Measurements from ENCODE around the gene MED25. TPM values are rescaled to one million over a fixed set of nuclear protein-coding genes. Genes with fewer than 3 reads are reported as not detected.

Gene MED25
- polyA plus RNA-seq, 3 donors = 61.4 to 74.1 (median 69.6) TPM

DNA sequence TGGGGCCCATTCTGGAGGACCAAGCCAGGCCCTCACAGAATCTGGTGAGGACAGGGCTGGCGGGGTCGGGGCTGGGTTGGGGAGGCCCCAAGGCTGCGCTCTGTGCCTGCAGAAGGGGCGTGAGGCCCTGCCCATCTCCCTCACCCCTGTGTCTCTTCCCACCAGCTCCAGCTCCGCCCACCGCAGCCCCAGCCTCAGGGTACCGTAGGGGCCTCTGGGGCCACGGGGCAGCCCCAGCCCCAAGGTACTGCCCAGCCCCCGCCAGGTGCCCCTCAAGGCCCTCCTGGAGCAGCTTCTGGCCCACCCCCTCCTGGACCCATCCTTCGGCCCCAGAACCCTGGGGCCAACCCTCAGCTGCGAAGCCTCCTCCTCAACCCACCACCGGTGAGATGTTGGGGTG, 17.5 kb downstream of the MED25 start:
- DNase-seq (ENCODE audit: extremely low read depth in 1 of 11, low read depth in 9 of 11, low spot score in 4 of 11) = no peak

GRCh38 chr19:49836176-49837008, 18.3 kb downstream of the MED25 start:
- DNase-seq (ENCODE audit: extremely low read depth in 1 of 11, low read depth in 9 of 11, low spot score in 4 of 11) = no peak

DNA sequence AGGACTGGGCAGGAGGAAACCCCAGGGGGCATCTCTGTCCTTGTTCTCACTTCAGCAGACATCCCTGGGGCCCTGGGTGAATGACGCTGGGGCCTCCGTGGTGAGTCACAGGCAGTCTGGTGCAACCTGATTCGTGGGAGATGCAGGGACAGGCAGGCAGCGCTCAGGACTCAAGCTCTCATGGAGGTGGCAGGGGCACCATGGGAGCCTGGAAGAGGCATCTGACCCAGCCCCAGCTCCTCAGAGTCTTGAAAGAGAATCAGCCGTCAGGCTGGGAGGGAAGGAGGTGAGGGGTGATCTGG, 18.9 kb downstream of the MED25 start:
- DNase-seq (ENCODE audit: extremely low read depth in 1 of 11, low read depth in 9 of 11, low spot score in 4 of 11) = no peak

- no peak for DNase-seq (ENCODE audit: extremely low read depth in 1 of 11, low read depth in 9 of 11, low spot score in 4 of 11)
Observed at GRCh38 chr19:49837425-49837824, 19.3 kb downstream of the MED25 start.

- DNase-seq (ENCODE audit: extremely low read depth in 1 of 11, low read depth in 9 of 11, low spot score in 4 of 11) = no peak
Observed at GRCh38 chr19:49838885-49839588, 20.9 kb downstream of the MED25 start.

GRCh38 chr19:49839713-49840112, 21.6 kb downstream of the MED25 start:
- no peak for DNase-seq (ENCODE audit: extremely low read depth in 1 of 11, low read depth in 9 of 11, low spot score in 4 of 11)

DNA sequence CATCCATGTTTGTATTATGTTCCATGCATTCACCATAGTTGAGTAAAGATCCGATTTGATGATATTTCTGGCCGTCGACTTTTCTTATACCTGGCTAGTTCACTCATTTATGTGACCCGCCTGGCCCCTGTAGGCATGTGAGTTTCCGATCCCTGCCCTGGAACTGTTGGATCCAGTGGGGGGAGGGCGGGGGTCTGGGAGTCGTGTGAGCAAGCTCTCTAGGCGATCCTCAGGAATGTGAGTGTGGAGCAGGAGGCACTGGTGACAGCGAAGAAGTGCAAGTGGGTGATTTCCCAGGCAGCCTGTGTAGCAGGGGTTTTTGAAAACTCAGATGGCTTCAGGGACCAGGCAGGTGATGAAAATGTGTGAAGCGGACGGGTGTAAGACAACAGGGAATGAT, 22.2 kb downstream of the MED25 start:
- DNase-seq (ENCODE audit: extremely low read depth in 1 of 11, low read depth in 9 of 11, low spot score in 4 of 11) = no peak

DNA sequence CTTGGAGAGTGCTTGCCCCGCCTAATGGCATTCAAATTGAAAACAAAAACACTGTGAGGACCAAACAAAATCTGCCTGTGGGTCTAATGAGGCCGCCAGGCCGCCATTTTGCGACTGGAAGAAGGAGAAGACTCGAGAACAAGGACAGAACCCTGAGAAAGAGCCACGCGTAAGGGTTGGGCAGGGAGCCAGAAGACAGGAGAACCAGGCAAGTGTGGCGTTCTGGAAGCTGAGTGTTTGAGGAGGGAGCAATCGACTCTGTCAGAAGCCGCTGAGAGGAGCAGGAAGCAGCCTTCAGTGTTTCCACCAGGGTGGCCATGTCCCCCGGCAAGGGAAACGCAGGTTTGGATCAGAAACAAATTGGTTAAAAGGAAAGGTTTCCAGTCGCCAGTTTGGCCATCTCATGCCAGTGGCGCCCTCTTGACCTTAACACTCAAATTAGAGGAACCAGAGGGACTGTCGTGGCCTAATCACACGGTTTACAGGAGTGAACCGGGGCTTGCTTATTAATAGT, 22.7 kb downstream of the MED25 start:
- DNase-seq (ENCODE audit: extremely low read depth in 1 of 11, low read depth in 9 of 11, low spot score in 4 of 11) = no peak

DNA sequence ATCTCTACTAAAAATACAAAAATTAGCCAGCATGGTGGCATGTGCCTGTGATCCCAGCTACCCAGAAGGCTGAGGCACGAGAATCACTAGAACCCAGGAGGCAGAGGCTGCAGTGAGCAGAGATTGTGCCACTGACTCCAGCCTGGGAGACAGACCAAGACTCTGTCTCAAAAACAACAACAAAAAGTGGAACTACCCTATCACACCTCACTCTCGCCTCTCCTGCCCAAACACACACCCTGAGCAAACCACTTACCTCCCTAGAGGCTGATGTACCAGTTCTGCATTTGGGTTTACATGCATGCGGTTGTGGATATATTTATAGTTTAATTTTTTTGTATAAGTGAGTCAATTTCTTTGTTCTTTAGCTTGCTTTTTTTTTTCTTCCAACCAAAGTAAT, 25.2 kb downstream of the MED25 start:
- no peak for DNase-seq (ENCODE audit: extremely low read depth in 1 of 11, low read depth in 9 of 11, low spot score in 4 of 11)

GRCh38 chr19:49844138-49845095, 26.3 kb downstream of the MED25 start:
- no peak for DNase-seq (ENCODE audit: extremely low read depth in 1 of 11, low read depth in 9 of 11, low spot score in 4 of 11)

GRCh38 chr19:49845414-49845813, 27.3 kb downstream of the MED25 start:
- no peak for DNase-seq (ENCODE audit: extremely low read depth in 1 of 11, low read depth in 9 of 11, low spot score in 4 of 11)

GRCh38 chr19:49846408-49846807, 28.3 kb downstream of the MED25 start:
- no peak for DNase-seq (ENCODE audit: extremely low read depth in 1 of 11, low read depth in 9 of 11, low spot score in 4 of 11)

DNA sequence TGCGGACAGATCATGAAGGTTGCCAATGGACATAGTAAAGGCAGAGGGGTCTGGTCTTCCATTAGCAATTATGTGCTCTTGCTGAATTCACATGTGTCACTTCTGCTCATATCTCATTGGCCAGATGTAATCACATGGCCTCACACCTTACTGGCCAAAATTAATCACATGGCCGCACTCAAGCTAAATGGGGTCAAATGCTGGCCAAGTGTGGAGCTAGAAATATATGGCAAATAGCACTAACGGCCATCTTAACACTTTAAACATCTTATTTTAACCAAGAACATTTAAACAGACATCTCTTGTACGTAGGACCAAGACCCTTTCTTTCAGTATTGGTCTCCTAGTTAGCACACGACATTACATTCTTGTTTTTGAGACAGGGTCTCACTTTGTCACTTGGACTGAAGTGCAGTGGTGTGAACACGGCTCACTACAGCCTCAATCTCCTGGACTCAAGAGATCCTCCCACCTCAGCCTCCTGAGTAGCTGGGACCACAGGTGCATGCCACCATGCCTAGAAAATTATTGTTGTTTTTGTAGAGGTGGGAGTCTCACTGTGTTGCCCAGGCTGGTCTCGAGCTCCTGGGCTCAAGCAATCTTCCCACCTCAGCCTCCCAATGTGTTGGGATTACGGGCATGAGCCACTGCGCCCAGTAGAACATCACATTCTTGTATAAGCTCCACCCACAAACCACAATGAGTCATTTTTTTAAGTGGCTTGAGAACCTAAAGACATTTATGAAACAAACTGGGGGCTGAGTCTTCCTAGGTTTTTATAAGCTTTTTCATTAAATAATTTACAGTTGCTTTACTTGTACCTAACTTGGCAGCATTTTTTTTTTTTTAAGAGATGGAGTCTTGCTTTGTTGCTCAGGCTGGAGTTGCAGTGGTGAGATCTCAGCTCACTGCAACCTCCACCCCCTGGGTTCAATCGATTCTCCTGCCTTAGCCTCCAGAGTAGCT, 29.9 kb downstream of the MED25 start:
- DNase-seq (ENCODE audit: extremely low read depth in 1 of 11, low read depth in 9 of 11, low spot score in 4 of 11) = no peak

DNA sequence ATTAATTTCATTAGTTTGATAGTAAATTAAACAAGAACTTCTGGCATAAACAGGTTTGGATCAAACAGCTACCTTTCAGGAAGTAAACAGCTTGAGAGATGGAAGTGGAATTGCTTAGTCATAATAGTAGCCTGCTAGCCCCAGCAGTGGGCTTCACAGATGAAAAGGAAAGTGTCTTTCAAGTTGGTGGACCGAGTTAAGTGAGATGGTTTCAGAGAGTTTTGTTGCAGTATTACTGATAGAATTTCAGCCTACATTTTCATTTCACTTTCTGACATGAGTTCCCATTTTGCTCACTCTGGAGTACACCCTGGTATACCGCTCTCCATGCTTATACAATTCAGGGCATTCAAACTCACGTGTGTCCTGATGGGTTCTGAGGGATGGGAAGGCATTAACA, 30.8 kb downstream of the MED25 start:
- no peak for DNase-seq (ENCODE audit: extremely low read depth in 1 of 11, low read depth in 9 of 11, low spot score in 4 of 11)

DNA sequence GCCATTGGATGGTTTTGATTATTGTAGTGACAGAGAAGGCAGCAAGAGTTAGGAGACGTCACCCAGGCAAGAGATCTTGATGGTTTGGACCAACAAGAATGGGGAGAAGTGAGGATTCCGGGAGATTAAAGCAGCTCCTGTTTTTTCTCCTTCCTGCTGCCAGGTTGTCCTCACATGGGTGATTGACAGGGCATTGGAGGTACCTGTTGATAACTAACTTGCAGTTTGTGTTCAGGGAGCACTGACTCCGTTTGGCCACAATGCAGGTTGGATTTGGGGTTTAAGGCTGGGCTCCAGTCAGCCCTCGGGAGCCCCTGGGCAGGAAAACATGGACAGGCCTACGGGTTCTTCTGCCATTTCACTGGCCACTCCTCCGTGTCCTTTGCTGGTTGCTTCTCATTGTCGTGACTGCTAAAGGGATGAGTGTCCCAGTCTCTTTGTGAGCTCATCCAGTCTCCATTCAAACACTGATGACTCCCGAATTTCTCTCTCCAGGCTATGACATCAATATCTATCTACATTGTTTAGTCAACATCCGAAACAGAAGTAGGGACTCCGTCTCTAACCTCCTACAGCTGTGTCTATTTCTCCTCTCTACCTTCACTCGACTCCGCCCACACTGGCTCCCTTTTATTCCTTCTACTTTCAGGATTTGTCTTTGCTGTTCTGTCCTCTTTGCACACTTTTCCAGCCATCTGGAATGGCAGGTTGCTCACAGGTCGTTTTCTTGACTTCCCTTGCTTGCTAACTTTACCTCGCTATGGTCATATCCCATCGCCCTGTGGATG, 31.5 kb downstream of the MED25 start:
- no peak for DNase-seq (ENCODE audit: extremely low read depth in 1 of 11, low read depth in 9 of 11, low spot score in 4 of 11)

DNA sequence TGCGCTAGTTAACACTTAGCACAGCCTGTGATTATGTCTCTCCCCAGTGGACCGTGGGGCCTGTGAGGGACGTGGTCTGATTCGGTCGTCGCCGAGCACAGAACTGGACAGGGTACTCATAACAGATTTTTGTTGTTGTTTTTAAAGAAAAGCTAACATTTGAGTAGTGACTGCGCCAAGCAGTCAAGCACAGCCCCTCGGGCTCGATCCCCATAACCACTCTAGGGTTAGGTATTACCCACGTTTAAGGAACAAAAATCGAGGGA, 32.1 kb downstream of the MED25 start:
- DNase-seq (ENCODE audit: extremely low read depth in 1 of 11, low read depth in 9 of 11, low spot score in 4 of 11) = no peak

- peak; percentile 74 to 90 (median 86) for DNase-seq (ENCODE audit: extremely low read depth in 1 of 11, low read depth in 9 of 11, low spot score in 4 of 11)
Observed at GRCh38 chr19:49850487-49851342, 32.6 kb downstream of the MED25 start, which contains the start of gene PTOV1. PTOV1 (plus strand) TSS chr19:49851159.
